ENCODE measurements around the gene UCK2. TPM values are rescaled to one million over a fixed set of nuclear protein-coding genes. Genes with fewer than 3 reads are reported as not detected.
"Not testable (repeated sequence)": the region's sequence is repeated elsewhere in the genome, so short reads cannot be mapped to it uniquely, and the experiment has no call there.

Gene UCK2
- total RNA-seq, 2 experiments from 2014 or later: 66.5 to 72.2 TPM

DNA sequence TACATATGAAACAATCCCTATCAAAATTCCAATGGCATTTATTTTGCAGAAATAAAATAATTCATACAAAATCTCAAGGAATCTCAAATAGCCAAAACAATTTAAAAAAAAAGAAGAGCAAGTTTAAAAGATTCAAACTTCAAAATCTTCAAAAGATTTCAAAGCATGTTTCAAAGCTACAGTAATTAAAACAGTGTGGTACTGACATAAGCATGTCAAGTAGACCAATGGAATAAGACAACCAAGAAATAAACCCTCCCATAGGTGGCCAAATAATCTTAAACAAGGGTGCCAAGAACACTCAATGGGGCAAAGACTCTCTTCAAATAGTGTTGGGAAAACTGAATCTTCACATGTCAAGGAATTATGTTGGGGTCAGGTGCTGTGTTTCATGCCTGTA is 28.0 kb upstream of the UCK2 start:
- intact Hi-C loops (cut with micrococcal nuclease): no loop called here
- H3K9me3 Mint-ChIP-seq: peaks cover 1% of the 10 kb centered on the region
- H3K4me1 Mint-ChIP-seq (ENCODE audit: low read depth): no peaks in the 10 kb centered on the region
- no peaks in the 10 kb centered on the region for H3K36me3 Mint-ChIP-seq (ENCODE audit: low read depth)
- H3K4me3 Mint-ChIP-seq: no peak overlapping the region
- ChIA-PET POLR2A (no interaction called here), CTCF (interaction anchor here (1.0 kb wide), 1 partner anchor 9 kb away, joined by 3 read pairs; no protein-coding TSS in a partner anchor)
- peaks cover 6% of the 10 kb centered on the region for H3K27me3 Mint-ChIP-seq
- ATAC-seq: no peak
- no peak for DNase-seq
- no peak overlapping the region for H3K27ac Mint-ChIP-seq
- TF ChIP-seq, protein P1, sequence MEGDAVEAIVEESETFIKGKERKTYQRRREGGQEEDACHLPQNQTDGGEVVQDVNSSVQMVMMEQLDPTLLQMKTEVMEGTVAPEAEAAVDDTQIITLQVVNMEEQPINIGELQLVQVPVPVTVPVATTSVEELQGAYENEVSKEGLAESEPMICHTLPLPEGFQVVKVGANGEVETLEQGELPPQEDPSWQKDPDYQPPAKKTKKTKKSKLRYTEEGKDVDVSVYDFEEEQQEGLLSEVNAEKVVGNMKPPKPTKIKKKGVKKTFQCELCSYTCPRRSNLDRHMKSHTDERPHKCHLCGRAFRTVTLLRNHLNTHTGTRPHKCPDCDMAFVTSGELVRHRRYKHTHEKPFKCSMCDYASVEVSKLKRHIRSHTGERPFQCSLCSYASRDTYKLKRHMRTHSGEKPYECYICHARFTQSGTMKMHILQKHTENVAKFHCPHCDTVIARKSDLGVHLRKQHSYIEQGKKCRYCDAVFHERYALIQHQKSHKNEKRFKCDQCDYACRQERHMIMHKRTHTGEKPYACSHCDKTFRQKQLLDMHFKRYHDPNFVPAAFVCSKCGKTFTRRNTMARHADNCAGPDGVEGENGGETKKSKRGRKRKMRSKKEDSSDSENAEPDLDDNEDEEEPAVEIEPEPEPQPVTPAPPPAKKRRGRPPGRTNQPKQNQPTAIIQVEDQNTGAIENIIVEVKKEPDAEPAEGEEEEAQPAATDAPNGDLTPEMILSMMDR (IDR thresholded peaks at IDR 0.05): no peak

DNA sequence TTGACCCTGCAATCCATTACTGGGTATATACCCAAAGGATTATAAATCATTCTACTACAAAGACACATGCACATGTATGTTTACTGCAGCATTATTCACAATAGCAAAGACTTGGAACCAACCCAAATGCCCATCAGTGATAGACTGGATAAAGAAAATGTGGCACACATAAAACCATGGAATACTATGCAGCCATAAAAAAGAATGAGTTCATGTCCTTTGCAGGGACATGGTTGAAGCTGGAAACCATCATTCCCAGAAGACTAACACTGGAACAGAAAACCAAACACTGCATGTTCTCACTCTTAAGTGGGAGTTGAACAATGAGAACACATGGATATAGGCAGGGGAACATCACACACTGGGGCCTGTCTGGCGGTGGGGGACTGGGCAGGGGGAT is 22.9 kb upstream of the UCK2 start:
- H3K36me3 Mint-ChIP-seq (ENCODE audit: low read depth); ATAC-seq; H3K27ac Mint-ChIP-seq; H3K9me3 Mint-ChIP-seq; DNase-seq; intact Hi-C loops (cut with micrococcal nuclease); H3K27me3 Mint-ChIP-seq; POLR2A ChIA-PET; H3K4me3 Mint-ChIP-seq; CTCF ChIA-PET; H3K4me1 Mint-ChIP-seq (ENCODE audit: low read depth): not testable (repeated sequence)

DNA sequence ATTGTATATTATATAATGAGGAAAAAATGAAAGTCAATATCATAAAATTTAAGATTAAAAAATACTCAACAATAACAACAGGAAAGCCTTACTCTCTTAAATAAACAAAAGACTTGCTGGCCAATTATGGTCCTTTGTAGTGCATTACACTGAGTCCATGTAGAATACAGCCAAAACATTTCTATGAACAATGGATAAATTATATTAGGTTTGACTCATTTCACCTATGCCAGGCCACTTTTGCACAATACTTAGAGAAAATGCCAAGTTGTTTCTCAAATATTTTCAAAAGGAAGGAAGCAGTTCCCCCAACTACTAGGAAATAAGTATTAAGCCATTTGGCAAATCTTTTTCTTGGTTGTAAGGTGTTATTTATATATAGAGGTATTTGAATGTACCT is 19.8 kb upstream of the UCK2 start:
- ATAC-seq: no peak
- TF ChIP-seq, protein P1 (IDR thresholded peaks at IDR 0.05): no peak
- Mint-ChIP-seq H3K27me3 (peaks cover 5% of the 10 kb centered on the region), H3K27ac (no peak overlapping the region), H3K4me1 (ENCODE audit: low read depth) (no peaks in the 10 kb centered on the region), H3K36me3 (ENCODE audit: low read depth) (no peaks in the 10 kb centered on the region), H3K9me3 (no peaks in the 10 kb centered on the region), H3K4me3 (no peak overlapping the region)
- ChIA-PET POLR2A (no interaction called here), CTCF (no interaction called here)
- DNase-seq: no peak
- intact Hi-C loops (cut with micrococcal nuclease): no loop called here

DNA sequence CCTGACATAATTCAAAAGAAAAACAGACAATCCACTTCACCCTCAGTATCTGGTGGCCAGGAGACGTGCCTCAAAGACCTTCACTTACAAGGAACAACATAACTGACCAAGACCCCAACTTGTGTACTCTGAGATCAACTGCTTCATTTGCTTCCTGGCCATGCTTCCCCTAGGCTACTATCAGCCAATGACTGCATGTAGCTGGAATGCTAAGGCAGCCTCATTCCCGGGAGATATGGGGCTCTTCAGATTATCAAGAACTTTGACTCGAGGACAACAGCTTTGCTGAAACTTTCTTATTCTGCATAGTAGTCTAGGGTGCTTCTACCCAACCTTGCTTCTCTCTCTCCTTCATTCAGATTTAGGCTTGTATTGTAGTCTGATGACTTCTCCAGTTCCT is 11.7 kb upstream of the UCK2 start:
- ChIA-PET POLR2A (interaction anchor here (0.7 kb wide), 1 partner anchor 8 kb away, joined by 3 read pairs; no protein-coding TSS in a partner anchor), CTCF (no interaction called here)
- Mint-ChIP-seq H3K4me3 (no peak overlapping the region), H3K9me3 (no peaks in the 10 kb centered on the region), H3K4me1 (ENCODE audit: low read depth) (no peaks in the 10 kb centered on the region), H3K36me3 (ENCODE audit: low read depth) (no peaks in the 10 kb centered on the region), H3K27me3 (peaks cover 8% of the 10 kb centered on the region), H3K27ac (no peak overlapping the region)
- DNase-seq: no peak
- intact Hi-C loops (cut with micrococcal nuclease): no loop called here
- TF ChIP-seq, protein P1 (IDR thresholded peaks at IDR 0.05): no peak
- ATAC-seq: no peak

DNA sequence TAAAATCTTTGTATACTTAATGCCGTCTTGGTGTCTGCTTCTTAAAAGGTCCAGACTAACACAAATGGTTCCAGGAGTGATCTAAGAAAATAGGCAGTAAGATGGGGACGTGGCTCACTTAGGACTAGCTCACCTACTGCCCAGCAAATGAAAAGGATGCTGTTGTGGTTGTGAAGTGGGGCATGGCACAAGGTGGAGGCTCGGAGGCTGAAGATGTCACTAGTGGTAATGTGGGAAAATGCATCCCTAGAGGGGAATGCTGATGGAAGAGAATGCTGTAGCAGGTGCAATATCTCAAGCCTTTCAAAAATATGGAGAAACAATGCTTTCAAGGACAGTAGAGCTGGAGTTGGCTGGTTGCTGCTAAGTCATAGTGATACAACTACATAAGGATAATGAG is 11.3 kb upstream of the UCK2 start:
- TF ChIP-seq, protein P1 (IDR thresholded peaks at IDR 0.05): no peak
- ChIA-PET CTCF (no interaction called here), POLR2A (interaction anchor here (0.7 kb wide), 1 partner anchor 8 kb away, joined by 3 read pairs; no protein-coding TSS in a partner anchor)
- H3K4me3 Mint-ChIP-seq: no peak overlapping the region
- no peaks in the 10 kb centered on the region for H3K9me3 Mint-ChIP-seq
- ATAC-seq (no peak), DNase-seq (no peak)
- H3K36me3 Mint-ChIP-seq (ENCODE audit: low read depth): no peaks in the 10 kb centered on the region
- H3K27me3 Mint-ChIP-seq: peaks cover 8% of the 10 kb centered on the region
- H3K4me1 Mint-ChIP-seq (ENCODE audit: low read depth): no peaks in the 10 kb centered on the region
- intact Hi-C loops (cut with micrococcal nuclease): no loop called here
- no peak overlapping the region for H3K27ac Mint-ChIP-seq
